Skin of body (tissue), 2 donors: ENCODE results near the gene CAPN10. TPM values are rescaled to one million over a fixed set of nuclear protein-coding genes. Genes with fewer than 3 reads are reported as not detected.
A peak's percentile ranks its signal among the peaks of the same experiment; 100 is the strongest.
"Not testable (repeated sequence)": the region's sequence is repeated elsewhere in the genome, so short reads cannot be mapped to it uniquely, and the experiment has no call there.

Source experiments
- DNase-seq: peaks from one replicate; lab custom pipeline; 2025; lab: John Stamatoyannopoulos, UW
- total RNA-seq: library from RNA; depleted of rRNA; stranded (reverse); fragments of >200 nt; gene quantifications from one replicate; pipeline ENCODE4 v1.2.3, GENCODE V29; 2014

Gene CAPN10, protein sequence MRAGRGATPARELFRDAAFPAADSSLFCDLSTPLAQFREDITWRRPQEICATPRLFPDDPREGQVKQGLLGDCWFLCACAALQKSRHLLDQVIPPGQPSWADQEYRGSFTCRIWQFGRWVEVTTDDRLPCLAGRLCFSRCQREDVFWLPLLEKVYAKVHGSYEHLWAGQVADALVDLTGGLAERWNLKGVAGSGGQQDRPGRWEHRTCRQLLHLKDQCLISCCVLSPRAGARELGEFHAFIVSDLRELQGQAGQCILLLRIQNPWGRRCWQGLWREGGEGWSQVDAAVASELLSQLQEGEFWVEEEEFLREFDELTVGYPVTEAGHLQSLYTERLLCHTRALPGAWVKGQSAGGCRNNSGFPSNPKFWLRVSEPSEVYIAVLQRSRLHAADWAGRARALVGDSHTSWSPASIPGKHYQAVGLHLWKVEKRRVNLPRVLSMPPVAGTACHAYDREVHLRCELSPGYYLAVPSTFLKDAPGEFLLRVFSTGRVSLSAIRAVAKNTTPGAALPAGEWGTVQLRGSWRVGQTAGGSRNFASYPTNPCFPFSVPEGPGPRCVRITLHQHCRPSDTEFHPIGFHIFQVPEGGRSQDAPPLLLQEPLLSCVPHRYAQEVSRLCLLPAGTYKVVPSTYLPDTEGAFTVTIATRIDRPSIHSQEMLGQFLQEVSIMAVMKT
- total RNA-seq, result 10.9 TPM

DNA sequence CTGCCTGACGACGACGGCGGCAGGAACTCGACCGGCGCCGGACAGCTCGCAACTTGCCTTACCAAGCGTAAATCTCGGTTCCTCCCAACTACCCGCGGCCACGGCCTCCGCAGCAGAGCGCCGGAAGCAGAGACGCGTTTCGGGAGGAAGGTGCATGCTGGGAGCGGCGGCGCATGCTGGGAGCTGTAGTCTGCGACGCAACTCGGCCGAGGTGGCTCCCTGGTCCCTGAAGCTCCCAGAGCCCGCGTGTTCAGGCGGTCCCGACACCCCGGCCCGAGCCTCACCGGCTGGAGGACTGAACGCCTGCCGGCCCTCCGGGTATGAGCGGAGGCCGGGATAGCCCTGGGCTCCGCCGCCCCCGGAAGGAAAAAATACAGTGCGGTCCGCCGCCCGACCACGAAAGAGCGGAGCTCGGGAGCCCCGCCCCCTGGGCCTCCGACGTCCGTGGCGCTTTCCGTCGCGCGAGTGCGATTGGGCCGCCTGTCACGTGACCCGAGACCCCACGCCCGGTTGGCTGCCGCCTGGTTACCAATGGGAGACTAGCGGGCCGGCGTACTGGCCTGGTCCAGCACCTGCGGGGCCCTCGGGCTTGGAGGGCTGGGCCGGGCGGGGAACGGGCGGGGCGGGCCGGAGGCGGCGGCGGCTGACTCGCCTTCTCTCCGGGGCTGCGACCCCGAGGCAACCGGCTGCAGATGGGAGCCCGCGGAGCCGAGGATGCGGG is at the start of gene CAPN10:
CAPN10 (plus strand) TSS at position 537 of the 721 bp plus-strand sequence; CDS start at position 715, 178 bp downstream.
- peak; percentile 94 for DNase-seq

DNA sequence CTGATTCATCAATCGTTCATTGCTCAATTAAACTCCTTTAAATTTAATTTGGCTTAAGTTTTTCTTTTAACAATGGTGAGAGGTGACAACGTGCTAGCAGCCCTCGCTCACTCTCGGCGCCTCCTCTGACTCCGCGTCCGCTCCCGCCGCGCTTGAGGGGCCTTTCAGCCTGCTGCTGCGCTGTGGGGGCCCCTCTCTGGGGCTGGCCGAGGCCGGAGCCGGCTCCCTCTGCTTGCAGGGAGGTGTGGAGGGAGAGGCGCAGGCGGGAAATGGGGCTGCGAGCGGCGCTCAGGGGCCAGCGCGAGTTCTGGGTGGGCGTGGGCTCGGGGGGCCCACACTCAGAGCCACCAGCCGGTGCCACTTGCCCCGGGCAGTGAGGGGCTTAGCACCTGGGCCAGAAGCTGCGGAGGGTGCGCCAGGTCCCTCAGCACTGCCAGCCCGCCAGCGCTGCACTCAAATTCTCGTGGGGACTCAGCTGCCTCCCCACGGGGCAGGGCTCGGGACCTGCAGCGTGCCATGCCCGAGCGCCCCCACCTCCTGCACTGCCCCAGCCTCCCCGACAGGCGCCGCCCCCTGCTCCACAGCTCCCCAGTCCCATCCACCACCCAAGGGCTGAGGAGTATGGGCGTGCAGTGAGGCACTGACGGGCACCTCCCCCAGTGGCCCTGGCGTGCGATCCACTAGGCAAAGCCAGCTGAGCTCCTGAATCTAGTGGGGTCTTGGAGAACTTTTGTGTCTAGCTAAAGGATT is 48.3 kb upstream of the CAPN10 start:
- DNase-seq, result no peak

DNA sequence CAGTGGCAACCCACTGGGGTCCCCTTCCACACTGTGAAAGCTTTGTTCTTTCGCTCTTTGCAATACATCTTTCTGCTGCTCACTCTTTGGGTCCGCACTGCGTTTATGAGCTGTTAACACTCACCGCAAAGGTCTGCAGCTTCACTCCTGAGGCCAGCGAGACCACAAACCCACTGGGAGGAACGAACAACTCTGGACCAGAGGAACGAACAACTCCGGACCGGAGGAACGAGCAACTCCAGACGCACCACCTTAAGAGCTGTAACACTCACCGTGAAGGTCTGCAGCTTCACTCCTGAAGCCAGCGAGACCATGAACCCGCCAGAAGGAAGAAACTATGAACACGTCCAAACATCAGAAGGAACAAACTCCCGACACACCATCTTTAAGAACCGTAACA is 47.4 kb upstream of the CAPN10 start:
- not testable (repeated sequence) for DNase-seq

DNA sequence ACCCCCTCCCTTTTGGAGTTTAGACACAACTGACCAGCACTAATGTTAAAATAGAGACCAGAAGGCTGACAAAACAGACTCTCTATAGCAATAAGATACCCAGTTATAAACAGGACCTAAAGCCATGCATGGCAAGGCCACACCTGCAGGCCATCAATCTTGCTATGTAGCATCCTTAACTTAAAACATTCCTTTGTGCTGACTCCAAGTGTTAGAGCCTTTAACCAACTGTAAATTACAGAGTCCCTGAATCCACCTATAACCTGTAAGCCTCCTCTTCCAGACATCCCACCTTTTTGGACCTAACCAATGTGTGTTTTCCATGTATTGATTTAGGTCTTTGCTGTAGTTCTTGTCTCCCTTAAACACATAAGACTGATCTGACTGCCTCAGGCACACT is 46.6 kb upstream of the CAPN10 start:
- no peak for DNase-seq

DNA sequence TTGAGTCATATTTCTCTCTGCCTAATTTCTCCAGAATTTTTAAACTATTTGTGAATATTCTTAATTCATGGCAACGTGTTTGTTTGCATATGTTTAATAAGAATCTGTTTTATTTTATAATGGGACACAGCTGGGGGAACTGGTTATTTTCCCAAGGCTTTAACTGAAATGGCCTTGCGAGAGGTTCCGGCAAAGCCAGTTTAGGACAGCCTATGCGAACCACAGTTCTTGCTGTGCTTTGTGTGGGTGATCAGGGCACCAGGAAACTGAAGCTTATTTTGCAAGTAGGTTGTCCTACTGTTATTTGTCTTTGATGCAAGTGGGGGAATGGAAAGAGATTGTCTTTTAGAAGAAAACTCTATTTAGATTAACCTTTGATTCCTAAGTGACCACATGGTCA is 35.2 kb upstream of the CAPN10 start:
- DNase-seq, result no peak

DNA sequence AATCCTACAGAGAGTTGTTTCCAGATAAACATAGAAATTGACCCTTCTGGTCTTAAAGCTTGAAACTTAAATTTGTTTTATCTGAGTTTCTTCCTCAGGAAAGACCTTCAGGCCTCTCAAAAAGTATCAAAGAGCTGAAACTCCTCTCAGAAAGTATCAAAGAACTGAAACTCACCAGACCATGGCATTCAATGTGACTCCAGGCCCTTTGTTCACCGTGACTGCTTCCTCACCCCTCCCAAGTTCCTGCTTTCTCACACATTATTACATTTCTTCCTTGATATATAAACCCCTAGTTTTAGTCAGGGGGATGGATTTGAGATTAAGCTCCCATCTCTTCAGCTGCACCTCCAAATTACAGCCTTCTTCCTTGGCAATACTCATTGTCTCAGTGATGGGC is 34.7 kb upstream of the CAPN10 start:
- DNase-seq, result no peak

DNA sequence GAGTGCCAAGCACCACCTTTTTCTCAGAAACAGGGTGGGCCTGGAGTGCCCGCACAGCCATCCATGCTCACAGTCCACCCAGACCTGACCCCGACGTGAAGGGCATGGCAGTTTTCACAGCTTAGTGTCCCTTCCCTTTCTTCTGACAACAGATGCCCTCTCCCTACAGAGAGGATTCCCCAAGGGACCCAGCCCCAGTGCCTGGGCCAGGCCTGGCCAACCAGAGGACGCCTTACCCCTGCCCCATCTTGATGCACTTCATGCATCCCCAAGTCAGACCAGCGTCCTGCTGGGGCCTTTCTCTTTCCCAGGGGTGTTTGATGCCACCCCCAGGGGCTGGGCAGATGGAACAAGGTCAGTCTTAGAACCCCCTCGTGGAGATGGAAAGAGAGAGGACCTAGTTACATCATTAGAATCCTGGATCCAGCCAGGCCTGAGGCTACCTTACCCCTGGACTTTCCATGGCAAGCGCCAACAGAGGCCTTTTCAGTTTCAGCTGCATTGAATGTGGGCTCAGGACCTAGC is 32.5 kb upstream of the CAPN10 start:
- DNase-seq, result no peak

DNA sequence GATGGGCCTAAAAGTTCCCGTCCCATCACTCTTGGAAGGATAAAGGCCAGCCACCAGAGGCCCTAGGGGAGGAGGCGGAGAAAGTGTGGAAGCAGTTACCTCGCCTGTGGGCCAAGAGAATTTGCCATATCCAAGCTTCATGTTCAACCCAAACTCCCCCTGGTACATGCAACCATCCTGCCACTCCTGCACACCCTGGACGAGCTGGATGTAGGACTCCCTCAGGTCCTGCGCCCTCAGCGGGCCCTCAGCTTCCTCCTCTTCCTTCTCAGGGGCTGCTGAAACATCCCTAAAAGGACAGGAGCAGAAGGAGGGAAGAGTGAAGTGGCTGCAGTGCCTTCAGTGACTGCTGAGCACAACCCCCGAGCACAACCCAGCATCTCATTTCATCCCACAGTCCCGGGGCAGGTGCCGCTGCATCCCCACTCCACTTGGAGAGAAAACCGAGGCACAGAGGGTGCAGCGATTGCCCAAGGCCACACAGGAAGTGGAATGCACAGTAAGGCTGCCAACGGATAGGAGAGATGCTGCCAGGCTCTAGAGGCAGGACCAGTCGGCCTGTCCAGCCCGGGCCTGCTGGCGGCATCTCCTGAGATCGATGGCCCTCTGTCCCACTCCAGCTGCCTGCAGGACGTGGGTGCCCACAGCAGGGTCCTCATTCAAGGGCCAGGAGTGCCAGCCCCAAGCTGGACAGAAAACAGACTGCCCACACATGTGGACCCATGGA is 31.6 kb upstream of the CAPN10 start:
- no peak for DNase-seq

DNA sequence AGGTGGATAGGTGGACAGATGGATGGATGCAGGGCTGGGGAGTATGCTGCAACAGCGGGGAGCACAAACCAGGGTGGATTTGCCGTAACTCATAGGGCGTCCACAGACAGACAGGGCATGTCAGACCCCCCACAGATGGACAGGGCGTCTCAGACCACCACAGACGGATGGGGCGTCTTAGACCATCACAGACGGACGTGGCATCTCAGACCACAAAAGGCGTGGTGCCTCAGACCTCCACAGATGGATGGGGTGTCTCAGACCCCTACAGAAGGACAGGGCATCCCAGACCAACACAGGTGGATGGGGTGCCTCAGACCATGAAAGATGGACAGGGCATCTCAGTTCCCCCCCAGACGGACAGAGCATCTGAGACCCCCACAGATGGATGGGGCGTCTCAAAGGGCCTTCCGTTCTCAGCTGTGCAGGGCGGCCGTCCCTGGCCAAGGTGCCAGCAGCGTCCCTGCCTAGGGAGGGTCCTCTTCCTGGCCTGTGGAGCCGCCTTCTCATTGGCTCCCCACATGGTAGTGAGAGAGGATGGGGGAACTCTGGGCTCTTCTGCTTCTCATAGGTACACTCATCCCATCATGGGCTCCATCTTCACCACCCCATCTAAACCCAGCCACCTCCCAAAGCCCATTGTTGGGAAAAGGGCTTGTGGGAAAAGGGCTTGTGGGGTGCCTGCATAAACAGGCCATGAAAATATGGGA is 30.8 kb upstream of the CAPN10 start:
- no peak for DNase-seq

DNA sequence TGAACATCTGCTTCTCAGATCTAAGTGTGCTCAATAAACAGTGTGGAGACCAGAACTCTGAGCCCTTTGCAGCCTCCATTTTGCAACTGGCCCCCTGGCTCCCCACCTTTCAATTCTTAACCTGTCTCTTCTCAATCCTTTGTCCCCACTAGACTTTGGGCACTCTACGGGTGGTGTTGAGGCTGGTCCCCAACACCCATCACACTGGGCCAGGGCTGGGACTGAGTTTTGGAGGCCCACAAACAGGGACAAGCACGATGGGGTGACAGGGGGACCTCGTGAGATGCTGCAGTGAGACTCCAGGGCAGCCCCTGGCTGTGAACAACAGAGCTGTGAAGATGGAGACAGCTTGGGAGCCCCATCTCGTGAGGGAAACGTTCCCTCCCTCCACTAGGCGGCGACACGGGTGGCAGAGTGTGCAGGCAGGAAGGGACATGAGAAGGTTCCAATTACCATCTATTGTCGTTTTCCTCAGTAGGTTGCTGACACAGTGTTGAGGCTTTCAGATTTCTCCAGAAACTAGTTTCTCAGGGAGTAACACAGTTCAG is 29.9 kb upstream of the CAPN10 start:
- peak; percentile 13 for DNase-seq

DNA sequence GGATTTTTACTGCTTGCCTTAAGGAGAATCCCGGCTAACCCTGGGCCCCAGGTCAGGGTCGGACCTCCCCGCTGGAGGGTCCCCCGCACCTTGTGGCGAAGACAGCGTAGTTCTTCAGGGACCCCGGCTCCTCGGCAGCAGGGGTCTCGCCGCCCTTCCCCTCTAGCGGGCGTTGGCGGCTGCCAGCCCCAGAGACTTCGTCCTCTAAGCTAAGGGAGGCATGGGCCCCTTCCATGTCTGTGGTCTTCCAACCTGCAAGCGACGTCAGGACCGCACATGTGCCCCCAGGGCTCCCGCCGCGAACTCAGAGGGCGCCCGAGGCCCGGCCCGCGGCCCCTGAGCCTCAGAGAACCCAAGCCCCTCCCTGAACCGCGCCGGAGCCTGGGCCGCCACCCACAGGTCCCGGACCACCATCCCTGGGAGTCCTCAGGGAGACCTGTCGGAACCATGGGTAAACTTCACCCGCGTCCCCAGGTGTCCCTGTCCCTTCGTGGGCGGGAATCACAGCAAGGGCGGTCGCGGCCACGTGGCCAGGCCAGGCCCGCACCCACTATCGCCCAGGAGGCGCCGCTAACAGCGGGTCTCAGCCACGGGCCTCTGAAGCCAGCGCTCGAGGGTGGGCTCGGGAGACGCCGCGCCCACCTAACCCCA is 29.3 kb upstream of the CAPN10 start:
- DNase-seq, result no peak

DNA sequence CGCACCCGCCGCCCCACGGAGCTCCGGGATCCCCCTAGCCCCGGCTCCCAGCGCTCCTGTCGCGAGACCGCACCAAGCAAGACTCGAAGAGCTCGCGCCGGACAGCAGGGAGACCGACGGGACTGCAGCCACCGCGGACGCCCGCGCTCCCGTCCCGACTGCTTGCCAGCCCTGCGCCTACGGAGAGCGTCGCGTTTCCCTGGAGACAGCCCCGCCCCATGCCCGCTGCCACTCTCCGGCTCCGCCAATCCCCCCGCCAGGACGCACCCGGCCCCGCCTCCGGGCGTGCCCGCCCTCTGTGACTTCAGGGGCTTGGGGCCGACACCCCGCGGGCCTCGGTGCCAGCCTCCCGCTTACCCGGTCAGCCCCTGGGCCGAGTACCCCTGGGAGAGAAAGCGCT is 28.7 kb upstream of the CAPN10 start, which contains the start of gene ANKMY1:
ANKMY1 (minus strand) TSS at position 181 of the 400 bp plus-strand sequence. CDS start 653 bp downstream, outside the sequence.
- DNase-seq, result peak; percentile 30

DNA sequence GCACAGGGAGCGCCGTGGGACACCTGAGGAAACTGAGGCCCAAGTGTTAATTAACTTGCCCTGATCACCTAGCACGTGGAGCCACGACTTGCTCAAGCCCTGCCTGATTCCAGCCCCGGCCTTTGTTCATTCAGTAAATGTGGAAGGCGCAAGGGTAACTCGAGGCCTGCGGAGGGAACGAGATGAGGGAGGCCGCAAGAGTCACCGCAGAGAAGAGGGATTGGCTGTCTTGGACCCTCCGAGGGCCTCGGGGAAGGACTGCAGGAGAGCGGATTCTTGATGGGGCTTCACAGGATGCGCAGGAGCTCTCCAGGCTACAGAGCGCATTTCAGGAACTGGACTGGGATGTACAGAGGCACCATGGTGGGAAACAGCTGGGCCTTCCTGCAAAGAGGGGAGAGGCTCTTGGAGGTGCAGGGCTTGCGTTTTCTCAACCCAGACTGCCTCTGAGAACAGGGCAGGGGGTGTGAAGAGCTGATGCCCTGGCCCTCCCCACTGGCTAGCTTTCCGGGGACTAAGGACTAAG is 28.2 kb upstream of the CAPN10 start:
- no peak for DNase-seq

DNA sequence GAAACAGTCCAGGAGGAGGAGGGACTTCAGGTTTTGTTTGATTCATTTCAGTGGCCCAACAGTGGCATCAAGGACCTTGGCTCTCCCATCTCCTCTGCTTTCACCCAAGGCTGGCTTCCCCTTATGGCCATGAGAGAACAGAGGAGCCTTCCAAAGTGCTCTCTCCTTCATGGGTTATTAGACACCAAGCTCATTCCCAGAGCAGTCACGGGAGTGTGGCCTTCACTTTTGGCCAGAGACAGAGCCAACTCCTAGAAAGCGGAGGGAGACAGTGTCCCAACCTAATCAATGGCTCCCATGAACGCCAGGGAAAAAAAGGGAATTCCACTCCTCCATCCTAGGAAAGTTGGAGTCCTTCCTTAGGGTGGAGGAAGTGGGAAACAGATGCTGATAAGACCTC is 27.2 kb upstream of the CAPN10 start:
- no peak for DNase-seq

DNA sequence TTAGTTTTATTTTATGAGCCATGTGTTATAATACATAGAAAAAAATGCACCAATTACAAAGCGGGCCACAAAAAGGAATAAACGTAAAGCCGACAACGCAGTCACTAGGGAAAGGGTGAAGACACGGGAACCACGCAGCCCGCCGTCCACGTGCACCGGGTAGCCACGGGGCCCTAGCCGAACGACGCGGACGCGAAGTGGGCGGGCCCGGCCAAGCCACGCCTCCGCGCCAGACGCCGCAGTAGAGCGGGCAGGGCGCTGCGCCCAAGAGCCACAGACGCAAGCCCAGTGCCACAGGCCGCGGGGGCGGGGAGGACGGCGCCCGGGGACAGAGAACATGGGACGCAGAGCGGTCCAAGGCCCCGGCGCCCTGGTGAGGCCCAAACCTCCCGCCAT is 26.5 kb upstream of the CAPN10 start, which contains the start of gene DUSP28:
DUSP28 (plus strand) TSS at position 274 of the 396 bp plus-strand sequence. CDS start 328 bp downstream, outside the sequence.
- DNase-seq, result peak; percentile 59

DNA sequence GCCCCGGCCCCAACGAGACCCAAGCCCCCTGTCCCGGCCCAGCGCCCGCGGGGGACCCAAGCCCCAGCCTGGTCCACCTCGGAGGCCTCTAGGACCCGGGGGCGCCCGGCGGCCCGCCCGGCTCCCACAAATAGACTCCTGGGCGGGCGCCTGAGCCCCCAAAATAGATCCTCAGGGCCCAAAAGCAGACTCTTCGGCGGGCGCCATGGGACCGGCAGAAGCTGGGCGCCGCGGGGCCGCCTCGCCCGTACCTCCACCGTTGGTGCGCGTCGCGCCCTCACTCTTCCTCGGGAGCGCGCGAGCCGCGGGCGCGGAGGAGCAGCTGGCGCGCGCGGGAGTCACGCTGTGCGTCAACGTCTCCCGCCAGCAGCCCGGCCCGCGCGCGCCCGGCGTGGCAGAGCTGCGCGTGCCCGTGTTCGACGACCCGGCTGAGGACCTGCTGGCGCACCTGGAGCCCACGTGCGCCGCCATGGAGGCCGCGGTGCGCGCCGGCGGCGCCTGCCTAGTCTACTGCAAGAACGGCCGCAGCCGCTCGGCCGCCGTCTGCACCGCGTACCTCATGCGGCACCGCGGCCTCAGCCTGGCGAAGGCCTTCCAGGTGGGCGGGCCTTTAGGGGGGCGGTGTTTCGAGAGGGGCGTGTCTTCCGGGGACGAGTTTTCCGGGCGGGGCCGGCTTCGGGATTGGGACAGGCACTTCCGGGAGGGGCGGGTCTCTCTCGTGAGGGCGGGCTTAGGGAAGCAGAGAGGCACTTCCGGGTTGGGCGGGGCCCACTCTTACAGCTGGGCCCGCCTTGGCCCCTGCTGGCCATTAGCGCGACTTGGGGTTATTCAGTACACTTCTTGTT is 25.8 kb upstream of the CAPN10 start:
- peak; percentile 97 for DNase-seq

DNA sequence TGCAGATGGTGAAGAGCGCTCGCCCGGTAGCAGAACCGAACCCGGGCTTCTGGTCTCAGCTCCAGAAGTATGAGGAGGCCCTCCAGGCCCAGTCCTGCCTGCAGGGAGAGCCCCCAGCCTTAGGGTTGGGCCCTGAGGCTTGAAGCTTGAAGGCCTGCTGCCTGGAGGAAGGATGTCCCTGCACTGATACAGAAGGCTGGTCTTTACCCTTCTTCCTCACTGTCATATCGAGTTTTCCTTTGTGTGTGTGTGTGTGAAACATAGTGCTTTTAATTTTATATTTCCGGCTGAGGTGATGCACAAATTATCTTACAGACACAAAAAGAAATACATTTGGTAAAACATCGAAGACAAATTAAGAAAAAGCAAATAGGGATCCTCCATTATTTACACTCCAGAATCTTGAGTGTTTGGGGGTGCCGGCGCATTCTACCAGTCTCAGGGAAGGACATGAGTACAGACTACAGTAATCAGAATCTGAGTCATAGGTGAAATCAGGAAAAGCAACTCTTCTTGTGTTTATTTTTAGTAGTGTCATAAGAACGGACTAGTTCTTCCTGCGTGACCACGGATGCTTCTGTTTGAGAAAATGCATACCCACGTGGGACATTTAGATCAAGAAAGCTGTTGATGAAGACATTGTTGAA is 25.1 kb upstream of the CAPN10 start:
- DNase-seq, result no peak
